Psoas muscle (tissue), 8 donors: Measurements from ENCODE around the gene CELSR3. TPM values are rescaled to one million over a fixed set of nuclear protein-coding genes. Genes with fewer than 3 reads are reported as not detected.
A peak's percentile ranks its signal among the peaks of the same experiment; 100 is the strongest.

Experiments
- ATAC-seq, 4 donors: fragments of 200-7000 bp; cut with Tn5 transposase; one replicate each; pipeline ENCODE4 v1.9.1; 2020; ENCODE audit warnings: moderate library complexity in 3 of 4, mild to moderate bottlenecking in 2 of 4
- DNase-seq, 2 donors: peaks; one replicate each; pipeline ENCODE4 v3.0.0-alpha.2; 2020
- H3K27ac ChIP-seq: fragments of 200-600 bp; one replicate; pipeline ENCODE4 v1.8.0; 2022
- H3K27me3 ChIP-seq, 3 donors: fragments of 200-600 bp in 1 of 3; one replicate each; pipeline versions ENCODE4 v1.6.1 to v1.8.0; 2013 to 2022; ENCODE audit warnings: low read length in 2 of 3, mild to moderate bottlenecking in 2 of 3, moderate library complexity in 1 of 3; ENCODE audit not compliant: insufficient read depth in 3 of 3
- H3K36me3 ChIP-seq, 2 donors: fragments of 200-600 bp in 1 of 2; one replicate each; pipeline versions ENCODE4 v1.6.1 to v1.8.0; 2013 to 2022; ENCODE audit warnings: low read depth in 1 of 2, mild to moderate bottlenecking in 1 of 2, moderate library complexity in 1 of 2; ENCODE audit not compliant: insufficient read depth in 1 of 2
- H3K4me1 ChIP-seq: fragments of 200-600 bp; one replicate; pipeline ENCODE4 v1.8.0; 2022
- H3K4me3 ChIP-seq: fragments of 200-600 bp; one replicate; pipeline ENCODE4 v1.8.0; 2022; ENCODE audit warnings: mild to moderate bottlenecking
- H3K9me3 ChIP-seq: fragments of 200-600 bp; one replicate; pipeline ENCODE4 v1.8.0; 2022
- CTCF ChIP-seq: fragments of 200-600 bp; IDR thresholded peaks from one replicate; pipeline ENCODE4 v1.8.0; 2022; ENCODE audit warnings: antibody characterized with exemption
- WGBS, 3 donors: extraction: QIAGEN DNeasy Blood & Tissue Kit; methylation state at CpG; one replicate each; pipeline versions ENCODE4 v1.1.6 to v1.1.7; 2013; 5-methylcytosine and 5-hydroxymethylcytosine counted together
- intact Hi-C, 2 donors: fragments of 100-400 bp; cut with DNase I; formaldehyde crosslinking; loops; one replicate each; pipeline versions ENCODE4 v1.11.0 to v1.14.2; 2022
- polyA plus RNA-seq, 3 donors: library from polyadenylated mRNA; stranded (reverse); fragments of 200-250 nt; gene quantifications; one replicate each; pipeline ENCODE4 v1.2.3, GENCODE V29; 2013
- total RNA-seq, 4 donors: library from RNA; stranded (reverse); fragmentation: NEBNext Ultra II Directional in 2 of 4; extraction: Animal tissue kit (Norgen Biotek cat#: 25700) in 2 of 4; gene quantifications; one replicate each; pipeline versions ENCODE4 v1.2.1 to v1.2.4, GENCODE V29; 2021 to 2023
- donor health status: healthy with polysubstance abuse.
- donor health status: DM: no; HTN: no; CAD: no; lungs with moderate emphysema.
- donor health status: Bipolar disorder and iron deficiency.
- donor health status: healthy.
- donor health status: DM: yes; HTN: yes; CAD: no.
- donor health status: DM: no; HTN: no; CAD: no.
- donor health status: DM: no; HTN: no; CAD: no.
- donor health status: DM: yes; HTN: yes; CAD: no.

CELSR3 gene
- total and polyA plus RNA-seq, 7 donors: 0.04 to 0.21 (median 0.14) TPM

- H3K4me1 ChIP-seq: no peaks in the 10 kb centered on the region
- H3K9me3 ChIP-seq: peaks cover 13% of the 10 kb centered on the region
- TF ChIP-seq CTCF: no peak
- DNase-seq (peak in 1 of 2 donors; percentile 14), ATAC-seq (no peak)
- no peak overlapping the region for H3K4me3 ChIP-seq
- no peak overlapping the region for H3K27ac ChIP-seq
- no peaks in the 10 kb centered on the region for H3K36me3 ChIP-seq
- intact Hi-C loops: no loop called here
- H3K27me3 ChIP-seq: no peaks in the 10 kb centered on the region
- WGBS, 3 donors: 93 to 97% (median 93%) methylated on average over 4 of the region's 4 CpGs
These were observed 45.1 kb downstream of the CELSR3 start for GRCh38 chr3:48617559-48617958.

- peaks cover 5% of the 10 kb centered on the region for H3K4me1 ChIP-seq
- 68 to 81% (median 69%) methylated on average over 3 of the region's 3 CpGs for WGBS, 3 donors
- no peak overlapping the region for H3K4me3 ChIP-seq
- intact Hi-C loops: no loop called here
- H3K9me3 ChIP-seq: peaks cover 13% of the 10 kb centered on the region
- no peak overlapping the region for H3K27ac ChIP-seq
- ATAC-seq (no peak), DNase-seq (no peak)
- no peak for TF ChIP-seq CTCF
- no peaks in the 10 kb centered on the region for H3K27me3 ChIP-seq
- no peaks in the 10 kb centered on the region for H3K36me3 ChIP-seq
These were observed 48.6 kb downstream of the CELSR3 start for GRCh38 chr3:48614044-48614443.

GRCh38 chr3:48612309-48612708, 50.4 kb downstream of the CELSR3 start:
- Histone ChIP-seq H3K4me3 (no peak overlapping the region), H3K9me3 (peaks cover 2% of the 10 kb centered on the region), H3K4me1 (peaks cover 20% of the 10 kb centered on the region), H3K27me3 (no peaks in the 10 kb centered on the region), H3K27ac (no peak overlapping the region), H3K36me3 (peaks cover 0 to 14% of the 10 kb centered on the region in 2 donors)
- intact Hi-C loops: no loop called here
- 79 to 97% (median 85%) methylated on average over 1 of the region's 1 CpG for WGBS, 3 donors
- no peak for DNase-seq
- no peak for ATAC-seq
- no peak for TF ChIP-seq CTCF

GRCh38 chr3:48609088-48610005, 53.3 kb downstream of the CELSR3 start, which contains the start of gene UQCRC1:
TSS of gene UQCRC1 (minus strand) at chr3:48609646. CDS start at chr3:48609620, 26 bp downstream.
- intact Hi-C loops: loop anchor here in 1 of 2 donors (2.0 kb wide), 1 partner anchor 25 kb away; the partner anchor contains the start of gene SLC26A6
- WGBS, 3 donors: 1 to 2% (median 2%) methylated on average over 82 to 86 of the region's 86 CpGs

More at GRCh38 chr3:48609088-48610005, 53.3 kb downstream of the CELSR3 start, which contains the start of gene UQCRC1:
- peaks cover 29% of the 10 kb centered on the region for H3K4me1 ChIP-seq
- DNase-seq (peak; percentile 93 to 97), ATAC-seq (peak; percentile 99 to 100 (median 100))
- TF ChIP-seq CTCF: peak; percentile 79
- no peaks in the 10 kb centered on the region for H3K9me3 ChIP-seq
- H3K4me3 ChIP-seq: peak within 1 kb of the TSS; percentile 97
- H3K27ac ChIP-seq: peak within 1 kb of the TSS; percentile 91
- no peaks in the 10 kb centered on the region for H3K27me3 ChIP-seq
- peaks cover 6 to 43% of the 10 kb centered on the region in 2 donors for H3K36me3 ChIP-seq
